Keratinocyte (primary cell): ENCODE data around the gene CYFIP1. TPM values are rescaled to one million over a fixed set of nuclear protein-coding genes. Genes with fewer than 3 reads are reported as not detected.

Experiments used
- DNase-seq: peaks from one replicate; pipeline ENCODE4 v3.0.0-alpha.2; 2011; ENCODE audit warnings: low read depth, missing footprints, low spot score
- FAIRE-seq: peaks from 2 replicates; lab custom pipeline; 2011; peaks lifted over from hg19 to GRCh38; lab: Jason Lieb, UNC
- H2AFZ ChIP-seq: 2 replicates; pipeline ENCODE4 v1.6.0; 2012; ENCODE audit warnings: low read length, control low read depth, inconsistent platforms; ENCODE audit not compliant: control insufficient read depth
- H3K27ac ChIP-seq: 2 replicates; pipeline ENCODE4 v1.5.1; 2011; ENCODE audit warnings: low read length; ENCODE audit not compliant: control insufficient read depth, insufficient read depth
- H3K27me3 ChIP-seq: 3 replicates; pipeline ENCODE4 v1.6.0; 2011; ENCODE audit warnings: low read length; ENCODE audit not compliant: control insufficient read depth, insufficient read depth; ENCODE audit errors: extremely low read depth
- H3K36me3 ChIP-seq, 2 experiments: 2 replicates in 1 of 2; 3 replicates in 1 of 2; pipeline ENCODE4 v1.5.1; 2011; ENCODE audit warnings: low read length in 2 of 2, mild to moderate bottlenecking in 1 of 2; ENCODE audit not compliant: control insufficient read depth in 2 of 2, insufficient read depth in 2 of 2; ENCODE audit errors: extremely low read depth in 1 of 2
- H3K4me1 ChIP-seq: 3 replicates; pipeline ENCODE4 v1.5.1; 2011; ENCODE audit warnings: low read length; ENCODE audit not compliant: control insufficient read depth, insufficient read depth; ENCODE audit errors: extremely low read depth
- H3K4me2 ChIP-seq: 3 replicates; pipeline ENCODE4 v1.6.0; 2011; ENCODE audit warnings: low read depth, low read length; ENCODE audit not compliant: control insufficient read depth, insufficient read depth; ENCODE audit errors: extremely low read depth
- H3K4me3 ChIP-seq, 3 experiments: fragments of 200-600 bp in 1 of 3; sonication (generic) in 1 of 3; 2 replicates in 2 of 3; 3 replicates in 1 of 3; pipeline ENCODE4 v1.5.1; 2011 to 2016; ENCODE audit warnings: low read length in 3 of 3, mild to moderate bottlenecking in 3 of 3, control low read depth in 2 of 3, inconsistent platforms in 1 of 3, low read depth in 1 of 3, mixed read lengths in 1 of 3, mixed run types in 1 of 3, moderate library complexity in 1 of 3; ENCODE audit not compliant: control insufficient read depth in 2 of 3, insufficient read depth in 2 of 3; ENCODE audit errors: extremely low read depth in 1 of 3
- H3K79me2 ChIP-seq: 2 replicates; pipeline ENCODE4 v1.6.0; 2012; ENCODE audit warnings: low read length; ENCODE audit not compliant: control insufficient read depth, insufficient read depth
- H3K9ac ChIP-seq: 3 replicates; pipeline ENCODE4 v1.6.0; 2011; ENCODE audit warnings: low read length; ENCODE audit not compliant: control insufficient read depth, insufficient read depth; ENCODE audit errors: extremely low read depth
- H3K9me1 ChIP-seq: 3 replicates; pipeline ENCODE4 v1.6.0; 2011; ENCODE audit warnings: low read length; ENCODE audit not compliant: control insufficient read depth, insufficient read depth; ENCODE audit errors: extremely low read depth
- H3K9me3 ChIP-seq: 2 replicates; pipeline ENCODE4 v1.5.1; 2012; ENCODE audit warnings: low read depth, low read length; ENCODE audit not compliant: control insufficient read depth
- H4K20me1 ChIP-seq: 3 replicates; pipeline ENCODE4 v1.6.0; 2011; ENCODE audit warnings: low read length; ENCODE audit not compliant: control insufficient read depth, insufficient read depth; ENCODE audit errors: extremely low read depth
- CTCF ChIP-seq, 3 experiments: IDR thresholded peaks in 1 of 3; conservative IDR thresholded peaks in 1 of 3; optimal IDR thresholded peaks in 1 of 3; 2 replicates in 2 of 3; 3 replicates in 1 of 3; pipeline versions ENCODE3 to v1.5.1; 2011; ENCODE audit warnings: low read length in 3 of 3, mild to moderate bottlenecking in 3 of 3, moderate library complexity in 2 of 3, control low read depth in 1 of 3, inconsistent platforms in 1 of 3; ENCODE audit not compliant: insufficient read depth in 2 of 3; ENCODE audit errors: extremely low read depth in 1 of 3
- EZH2 ChIP-seq: IDR thresholded peaks from one replicate; pipeline ENCODE4 v1.6.1; 2012; ENCODE audit warnings: inconsistent platforms, mild to moderate bottlenecking, low read length, moderate library complexity
- dilution Hi-C: fragments of 300-500 bp; cut with MboI; formaldehyde crosslinking; loops from one replicate; pipeline ENCODE4 v1.7.0; 2020; ENCODE audit warnings: low sequenced_read_pairs; ENCODE audit not compliant: extremely low pct_ligation_motif_present
- polyA plus RNA-seq, 5 experiments: library from polyadenylated mRNA; depleted of rRNA in 3 of 5; stranded (reverse) in 3 of 5; stranded (forward) in 1 of 5; unstranded in 1 of 5; fragments of >200 nt; gene quantifications; 1 replicate in 1 of 5; 2 replicates in 3 of 5; 3 replicates in 1 of 5; pipeline versions ENCODE4 v1.2.1 to v1.2.3, GENCODE V29; 2011 to 2012; ENCODE audit warnings: missing spikeins in 2 of 5, low read depth in 1 of 5, low replicate concordance in 1 of 5

CYFIP1 gene
- polyA plus RNA-seq, 1 donor (not counting 4 experiments of a cell fraction or from before 2014, with no cell fraction given) = 72.3 TPM

- FAIRE-seq = no peak
- Histone ChIP-seq H3K27me3 (no peaks in the 10 kb centered on the region), H3K4me1 (peaks cover 4% of the 10 kb centered on the region), H3K9ac (no peak overlapping the region), H3K9me3 (peaks cover 2% of the 10 kb centered on the region), H3K27ac (peak overlapping the region; percentile 26), H3K4me2 (no peak overlapping the region), H2AFZ (no peak overlapping the region), H3K79me2 (no peaks in the 10 kb centered on the region), H3K4me3 (no peak overlapping the region), H3K36me3 (peaks cover 16 to 38% of the 10 kb centered on the region in 2 experiments), H3K9me1 (peaks cover 6% of the 10 kb centered on the region), H4K20me1 (no peaks in the 10 kb centered on the region)
- DNase-seq = no peak
- dilution Hi-C loops = no loop called here
- no peak for TF ChIP-seq CTCF (optimal IDR thresholded peaks at IDR 0.05 in 1 of 3, IDR thresholded peaks at IDR 0.05 in 1 of 3, conservative IDR thresholded peaks at IDR 0.05 in 1 of 3; ENCODE audit: extremely low read depth in 1 of 3, insufficient read depth in 2 of 3, low read length in 3 of 3)
- no peak for TF ChIP-seq EZH2
Observed at GRCh38 chr15:22917556-22917955, 62.6 kb downstream of the CYFIP1 start.

- Histone ChIP-seq H3K4me3 (no peak overlapping the region), H3K36me3 (peaks cover 21 to 35% of the 10 kb centered on the region in 2 experiments), H3K27me3 (no peaks in the 10 kb centered on the region), H3K9me3 (peaks cover 2% of the 10 kb centered on the region), H3K79me2 (no peaks in the 10 kb centered on the region), H3K9ac (no peak overlapping the region), H4K20me1 (no peaks in the 10 kb centered on the region), H2AFZ (no peak overlapping the region), H3K4me2 (no peak overlapping the region), H3K27ac (no peak overlapping the region), H3K9me1 (peaks cover 6% of the 10 kb centered on the region), H3K4me1 (peaks cover 4% of the 10 kb centered on the region)
- TF ChIP-seq EZH2 (no peak), CTCF (optimal IDR thresholded peaks at IDR 0.05 in 1 of 3, IDR thresholded peaks at IDR 0.05 in 1 of 3, conservative IDR thresholded peaks at IDR 0.05 in 1 of 3; ENCODE audit: extremely low read depth in 1 of 3, insufficient read depth in 2 of 3, low read length in 3 of 3) (no peak)
- FAIRE-seq (no peak), DNase-seq (no peak)
- dilution Hi-C loops = no loop called here
Observed at GRCh38 chr15:22916606-22917350, 63.4 kb downstream of the CYFIP1 start.
